Fibroblast of mammary gland (primary cell): ENCODE measurements around the gene APOL3.
A peak's percentile ranks its signal among the peaks of the same experiment; 100 is the strongest.
"Not testable (repeated sequence)": the region's sequence is repeated elsewhere in the genome, so short reads cannot be mapped to it uniquely, and the experiment has no call there.

ENCODE experiments used
- DNase-seq: peaks from one replicate; pipeline ENCODE4 v3.0.0-alpha.2; 2010; ENCODE audit warnings: low read depth
- H3K4me3 ChIP-seq: 2 replicates; pipeline ENCODE4 v1.5.1; 2011; ENCODE audit warnings: low read depth, mild to moderate bottlenecking, low read length, moderate library complexity; ENCODE audit not compliant: control insufficient read depth
- TF ChIP-seq, protein P1 (sequence below): conservative IDR thresholded peaks from 2 replicates; pipeline ENCODE4 v1.5.1; 2011; ENCODE audit warnings: low read depth, low read length, inconsistent platforms; ENCODE audit not compliant: control insufficient read depth, insufficient read depth

APOL3 gene

DNA sequence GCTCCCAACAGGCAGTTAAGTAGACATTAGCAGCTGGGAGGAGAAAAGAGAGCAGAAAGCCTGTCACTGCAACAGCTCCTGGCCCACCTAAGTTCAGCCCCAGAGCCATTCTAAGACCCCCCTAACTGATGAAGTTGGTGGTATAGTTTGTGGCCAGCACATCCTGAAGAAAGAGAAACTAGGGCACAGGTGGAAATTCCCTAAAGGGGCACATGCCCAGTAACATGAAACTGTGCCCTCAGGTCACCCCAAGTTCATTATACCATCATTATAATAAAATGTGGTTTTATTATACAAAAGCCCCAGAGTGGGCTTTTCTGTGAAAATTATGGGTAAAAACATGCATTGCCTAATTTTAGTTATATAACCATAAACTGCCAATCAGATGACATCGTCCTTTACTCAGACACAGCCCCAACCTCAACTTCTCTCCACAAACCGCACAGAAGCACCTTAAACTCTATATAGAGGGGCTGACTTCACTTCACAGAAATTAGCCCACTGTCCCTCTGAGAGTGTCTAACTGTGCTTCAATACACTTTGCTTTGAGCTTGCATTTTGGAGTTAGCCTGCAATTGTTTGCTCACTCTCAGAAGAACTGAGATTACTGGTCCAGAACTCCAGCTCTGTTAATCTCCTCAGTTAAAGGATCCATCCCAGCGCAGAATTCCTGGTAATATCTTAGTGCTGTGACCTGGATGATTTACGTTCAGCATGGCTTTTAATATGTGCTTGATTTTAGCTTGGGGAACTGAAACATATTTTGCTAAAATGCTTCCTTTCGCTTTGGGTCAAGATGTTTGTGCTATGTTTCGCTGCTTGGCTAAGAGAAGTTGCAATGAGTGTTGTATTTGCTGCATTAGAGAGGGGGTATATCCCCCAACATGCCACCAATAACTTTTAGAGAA, 1.8 kb upstream of the APOL3 start:
- TF ChIP-seq, protein P1, sequence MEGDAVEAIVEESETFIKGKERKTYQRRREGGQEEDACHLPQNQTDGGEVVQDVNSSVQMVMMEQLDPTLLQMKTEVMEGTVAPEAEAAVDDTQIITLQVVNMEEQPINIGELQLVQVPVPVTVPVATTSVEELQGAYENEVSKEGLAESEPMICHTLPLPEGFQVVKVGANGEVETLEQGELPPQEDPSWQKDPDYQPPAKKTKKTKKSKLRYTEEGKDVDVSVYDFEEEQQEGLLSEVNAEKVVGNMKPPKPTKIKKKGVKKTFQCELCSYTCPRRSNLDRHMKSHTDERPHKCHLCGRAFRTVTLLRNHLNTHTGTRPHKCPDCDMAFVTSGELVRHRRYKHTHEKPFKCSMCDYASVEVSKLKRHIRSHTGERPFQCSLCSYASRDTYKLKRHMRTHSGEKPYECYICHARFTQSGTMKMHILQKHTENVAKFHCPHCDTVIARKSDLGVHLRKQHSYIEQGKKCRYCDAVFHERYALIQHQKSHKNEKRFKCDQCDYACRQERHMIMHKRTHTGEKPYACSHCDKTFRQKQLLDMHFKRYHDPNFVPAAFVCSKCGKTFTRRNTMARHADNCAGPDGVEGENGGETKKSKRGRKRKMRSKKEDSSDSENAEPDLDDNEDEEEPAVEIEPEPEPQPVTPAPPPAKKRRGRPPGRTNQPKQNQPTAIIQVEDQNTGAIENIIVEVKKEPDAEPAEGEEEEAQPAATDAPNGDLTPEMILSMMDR, result no peak
- H3K4me3 ChIP-seq, result no peak overlapping the region
- DNase-seq, result no peak

DNA sequence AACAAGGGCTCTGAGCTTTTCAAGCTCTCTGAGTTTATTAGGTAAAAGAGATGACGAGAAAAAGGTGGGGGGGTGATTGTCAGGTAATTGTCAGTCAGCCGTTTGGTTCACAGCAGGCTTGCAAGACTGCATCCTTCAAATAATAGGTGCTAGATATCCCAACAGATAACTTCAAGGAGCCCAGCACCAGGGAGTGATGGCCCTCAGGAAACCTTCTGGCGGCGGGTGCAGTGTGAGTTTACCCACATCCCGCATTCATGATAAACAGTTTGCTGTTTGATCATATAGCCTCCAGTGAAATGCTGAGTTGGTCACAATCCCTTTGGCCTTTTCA, 1.2 kb upstream of the APOL3 start:
- H3K4me3 ChIP-seq, DNase-seq: not testable (repeated sequence)

DNA sequence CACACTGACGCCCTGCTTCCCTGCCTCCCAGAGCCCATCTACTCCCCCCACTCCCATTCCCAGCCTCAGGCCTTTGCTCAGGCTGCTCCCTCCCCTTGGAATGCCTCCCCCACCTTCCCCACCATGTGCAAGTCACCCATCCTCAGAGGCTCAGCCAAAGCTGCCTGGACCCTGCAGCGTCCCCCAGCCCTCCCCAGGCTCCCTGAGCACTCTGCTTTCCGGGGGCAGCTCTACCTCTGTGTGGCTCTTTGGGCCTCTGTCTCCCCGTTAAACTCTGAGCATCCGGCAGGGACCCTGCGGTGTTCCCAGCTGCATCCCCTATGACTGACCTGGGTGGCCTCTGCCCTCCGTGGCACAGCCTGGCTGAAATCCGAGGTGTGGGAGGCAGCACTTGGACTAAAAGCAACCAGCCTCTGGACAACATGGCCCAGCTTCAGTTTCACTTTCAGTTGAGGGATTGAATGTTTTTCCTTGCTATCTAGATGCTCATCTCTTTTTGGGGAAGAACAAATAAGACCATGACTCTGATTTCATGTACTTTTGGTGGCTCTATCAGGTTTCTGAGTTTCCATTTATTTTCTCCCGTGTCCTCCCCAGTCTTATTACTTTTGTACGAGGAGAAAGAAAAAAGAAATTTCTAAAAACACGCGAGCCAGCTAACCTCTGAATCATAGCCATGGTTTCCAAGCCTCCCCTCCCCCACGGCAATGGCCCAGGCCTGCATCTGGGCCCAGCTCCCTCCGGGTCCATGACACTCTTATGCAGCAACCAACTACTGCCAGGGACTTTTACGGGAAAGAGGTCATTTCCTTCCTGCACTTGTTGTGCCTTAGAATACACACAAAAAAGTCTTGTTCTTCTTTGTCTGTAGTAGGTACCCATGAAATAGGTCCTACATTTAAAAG, 3.8 kb downstream of the APOL3 start:
- DNase-seq, result peak; percentile 87
- peak overlapping the region; percentile 41 for H3K4me3 ChIP-seq
- TF ChIP-seq, protein P1, result no peak

DNA sequence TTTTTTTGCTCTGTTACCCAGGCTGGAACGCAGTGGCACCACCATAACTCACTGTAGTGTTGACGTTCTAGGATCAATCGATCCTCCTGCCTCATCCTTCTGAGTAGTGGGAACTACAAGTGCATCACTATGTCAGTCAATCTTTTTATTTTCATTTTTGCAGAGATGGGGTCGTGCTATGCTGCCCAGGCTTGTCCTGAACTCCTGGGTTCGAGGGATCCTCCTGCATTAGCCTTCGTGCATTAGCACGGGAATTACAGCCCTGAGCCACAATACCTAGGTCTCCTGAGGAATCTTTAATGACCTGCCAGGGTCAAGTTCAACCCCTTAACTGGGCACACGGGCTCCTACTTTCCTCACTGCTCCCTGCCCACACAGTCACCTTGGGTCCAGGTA, 4.4 kb downstream of the APOL3 start:
- peak overlapping the region; percentile 41 for H3K4me3 ChIP-seq
- TF ChIP-seq, protein P1, result no peak
- no peak for DNase-seq

DNA sequence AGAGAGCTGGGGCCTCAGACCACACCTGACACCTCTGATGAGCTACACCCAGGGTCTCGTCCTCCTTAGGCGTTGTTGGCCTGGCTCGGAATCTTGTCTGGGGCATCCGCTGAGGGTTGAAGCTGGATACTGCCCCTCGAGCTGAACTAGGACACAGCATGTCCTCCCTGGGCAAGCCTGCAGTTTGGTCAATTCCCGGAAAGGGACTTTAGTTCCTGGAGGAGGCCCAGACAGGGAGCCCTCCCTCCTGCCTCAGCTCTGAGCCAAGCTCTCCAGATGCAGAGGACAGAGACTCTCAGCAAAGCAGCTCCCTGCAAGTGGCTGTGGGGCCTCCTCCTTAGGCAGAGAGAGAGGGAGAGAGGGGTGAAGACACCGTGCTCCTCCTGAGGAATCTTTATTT, 4.9 kb downstream of the APOL3 start:
- H3K4me3 ChIP-seq, result no peak overlapping the region
- peak; percentile 24 for DNase-seq
- TF ChIP-seq, protein P1, result no peak

DNA sequence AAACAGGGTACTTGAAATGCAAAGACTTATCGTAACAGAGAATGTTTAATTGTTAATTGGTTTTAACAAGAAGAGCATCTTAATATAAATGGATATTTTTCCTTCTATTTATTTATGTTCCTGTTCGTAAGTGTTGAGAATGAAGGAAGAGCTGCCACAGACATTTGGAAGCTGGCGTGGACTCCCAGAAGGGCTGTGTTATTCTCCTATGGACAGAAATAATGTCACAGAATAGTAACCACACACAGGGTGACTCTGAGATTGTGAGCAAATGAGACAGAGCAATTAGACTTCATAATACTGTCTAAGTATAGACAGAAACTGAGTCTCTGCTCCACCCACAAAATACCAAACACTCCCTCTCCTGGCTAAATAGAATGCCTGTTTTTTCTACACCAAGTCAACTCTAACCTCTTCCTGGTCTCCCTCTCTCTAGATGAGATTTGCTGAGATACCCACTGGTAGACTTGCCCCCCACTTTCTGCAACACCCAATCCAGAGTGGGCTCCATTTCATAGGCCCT, 6.1 kb downstream of the APOL3 start:
- no peak overlapping the region for H3K4me3 ChIP-seq
- DNase-seq, result no peak
- TF ChIP-seq, protein P1, result no peak
